Tracheal epithelial cell (primary cell): ENCODE measurements around the gene IRF5. TPM values are rescaled to one million over a fixed set of nuclear protein-coding genes. Genes with fewer than 3 reads are reported as not detected.

Experiments
- total RNA-seq: library from RNA; depleted of rRNA; stranded (reverse); fragments of >200 nt; gene quantifications from 2 replicates; pipeline ENCODE4 v1.2.1, GENCODE V29; 2014

The IRF5 gene
- 8.9 and 13.9 TPM in 2 replicates for total RNA-seq

GRCh38 chr7:128937647-128938543, at the start of gene IRF5:
Gene IRF5, plus strand, starts transcription at chr7:128937927. Its CDS starts 4,155 bp downstream, at chr7:128942082.

GRCh38 chr7:128910569-128910945, 27.2 kb upstream of the IRF5 start, which contains the start of gene KCP:
Gene KCP, minus strand, starts transcription at chr7:128910709. Its CDS starts 33 bp downstream, at chr7:128910676.

Other genes with a start within 250 kb of the IRF5 start
- 104 and 284 TPM in 2 replicates for gene CALU, start 198.6 kb upstream of the IRF5 start, total RNA-seq
- not detected in 2 replicates for gene OPN1SW, start 162.1 kb upstream of the IRF5 start, total RNA-seq
- gene CCDC136, start 146.0 kb upstream of the IRF5 start, total RNA-seq: 0.24 and 0.43 TPM in 2 replicates
- 0.64 and 8.0 TPM in 2 replicates for gene FLNC, start 107.5 kb upstream of the IRF5 start, total RNA-seq
- 146 and 176 TPM in 2 replicates for gene ATP6V1F, start 75.1 kb upstream of the IRF5 start, total RNA-seq
- gene KCP, start 27.2 kb upstream of the IRF5 start, total RNA-seq: 0.43 and 0.72 TPM in 2 replicates
- 55.2 and 62.4 TPM in 2 replicates for gene TNPO3, start 117.2 kb downstream of the IRF5 start, total RNA-seq
- gene TSPAN33, start 206.8 kb downstream of the IRF5 start, total RNA-seq: 3.9 and 4.0 TPM in 2 replicates